GM23338 (cell line): ENCODE results near the gene CMSS1. TPM values are rescaled to one million over a fixed set of nuclear protein-coding genes. Genes with fewer than 3 reads are reported as not detected.

Source experiments
- ATAC-seq: fragments of 200-7000 bp; cut with Tn5 transposase; 3 replicates; pipeline ENCODE4 v1.9.1; 2020
- DNase-seq: peaks from one replicate; pipeline ENCODE4 v3.0.0-alpha.2; 2015; ENCODE audit warnings: low spot score
- H2AFZ ChIP-seq: fragments of 200-600 bp; sonication (generic); 2 replicates; pipeline ENCODE4 v1.8.0; 2016; ENCODE audit warnings: antibody characterized with exemption, mild to moderate bottlenecking, moderate library complexity
- H3F3A ChIP-seq: fragments of 200-600 bp; sonication (generic); replicated peaks from 2 replicates; pipeline ENCODE4 v1.8.0; 2017; ENCODE audit warnings: antibody characterized with exemption, mixed run types, low read depth
- H3K27ac ChIP-seq: fragments of 200-600 bp; sonication (generic); 2 replicates; pipeline ENCODE4 v1.6.1; 2016; ENCODE audit warnings: low read depth
- H3K27me3 ChIP-seq: fragments of 200-600 bp; sonication (generic); 2 replicates; pipeline ENCODE4 v1.8.0; 2016; ENCODE audit warnings: mild to moderate bottlenecking, mixed run types, moderate library complexity; ENCODE audit not compliant: insufficient read depth
- H3K36me3 ChIP-seq: fragments of 200-600 bp; sonication (generic); 2 replicates; pipeline ENCODE4 v1.8.0; 2016; ENCODE audit warnings: mild to moderate bottlenecking; ENCODE audit not compliant: insufficient read depth
- H3K4me1 ChIP-seq: fragments of 200-600 bp; sonication (generic); 2 replicates; pipeline ENCODE4 v1.8.0; 2016; ENCODE audit warnings: mild to moderate bottlenecking, moderate library complexity; ENCODE audit not compliant: insufficient read depth
- H3K4me2 ChIP-seq: fragments of 200-600 bp; sonication (generic); 2 replicates; pipeline ENCODE4 v1.7.1; 2017; ENCODE audit warnings: mixed run types
- H3K4me3 ChIP-seq: fragments of 200-600 bp; sonication (generic); 2 replicates; pipeline ENCODE4 v1.6.1; 2016; ENCODE audit warnings: mixed run types
- H3K79me2 ChIP-seq: fragments of 200-600 bp; sonication (generic); replicated peaks from 2 replicates; pipeline ENCODE4 v1.8.0; 2017; ENCODE audit warnings: mild to moderate bottlenecking; ENCODE audit not compliant: insufficient read depth
- H3K9me2 ChIP-seq: fragments of 200-600 bp; sonication (generic); 2 replicates; pipeline ENCODE4 v1.8.0; 2017; ENCODE audit not compliant: insufficient read depth
- H4K20me1 ChIP-seq: fragments of 200-600 bp; sonication (generic); replicated peaks from 2 replicates; pipeline ENCODE4 v1.8.0; 2017; ENCODE audit warnings: mild to moderate bottlenecking; ENCODE audit not compliant: insufficient read depth
- H3K27ac Mint-ChIP-seq: 2 replicates; pipeline ENCODE4 v1.8.0; 2020; ENCODE audit warnings: inconsistent platforms, mild to moderate bottlenecking, moderate library complexity, mixed read lengths
- H3K27me3 Mint-ChIP-seq: 3 replicates; pipeline ENCODE4 v1.8.0; 2022; ENCODE audit warnings: low read depth, mild to moderate bottlenecking, moderate library complexity, mixed read lengths, inconsistent platforms; ENCODE audit not compliant: insufficient read depth, poor library complexity
- H3K36me3 Mint-ChIP-seq: 3 replicates; pipeline ENCODE4 v1.8.0; 2021; ENCODE audit warnings: low read depth, mild to moderate bottlenecking, inconsistent platforms, moderate library complexity, mixed read lengths
- H3K4me1 Mint-ChIP-seq: 3 replicates; pipeline ENCODE4 v1.8.0; 2020; ENCODE audit warnings: mild to moderate bottlenecking, inconsistent platforms, mixed read lengths
- H3K4me3 Mint-ChIP-seq: 3 replicates; pipeline ENCODE4 v1.8.0; 2021; ENCODE audit warnings: moderate library complexity, mild to moderate bottlenecking, inconsistent platforms, mixed read lengths
- H3K9me3 Mint-ChIP-seq: 3 replicates; pipeline ENCODE4 v1.8.0; 2020; ENCODE audit warnings: moderate library complexity, mild to moderate bottlenecking, inconsistent platforms, mixed read lengths
- CTCF ChIP-seq, 2 experiments: fragments of 200-600 bp in 1 of 2; sonication (generic) in 1 of 2; conservative IDR thresholded peaks; 2 replicates each; pipeline versions ENCODE4 v1.5.1 to v1.6.1; 2016 to 2017; ENCODE audit warnings: antibody characterized with exemption in 2 of 2, low read depth in 2 of 2, mild to moderate bottlenecking in 2 of 2, moderate library complexity in 1 of 2
- EZH2 ChIP-seq: fragments of 200-600 bp; sonication (generic); IDR thresholded peaks from one replicate; pipeline ENCODE4 v1.8.0; 2017; ENCODE audit warnings: antibody characterized with exemption, mild to moderate bottlenecking, low read depth; ENCODE audit not compliant: unreplicated experiment
- JUNB ChIP-seq: IDR thresholded peaks from one replicate; pipeline ENCODE4 v1.6.1; 2016; ENCODE audit warnings: antibody characterized with exemption; ENCODE audit not compliant: unreplicated experiment
- NANOG ChIP-seq: IDR thresholded peaks from 2 replicates; pipeline ENCODE4 v1.6.1; 2016; ENCODE audit warnings: antibody characterized with exemption, borderline replicate concordance
- POLR2AphosphoS5 ChIP-seq: IDR thresholded peaks from 2 replicates; pipeline ENCODE4 v1.6.1; 2016; ENCODE audit warnings: antibody characterized with exemption, low read depth
- REST ChIP-seq: IDR thresholded peaks from one replicate; pipeline ENCODE4 v1.6.1; 2018; ENCODE audit warnings: antibody characterized with exemption; ENCODE audit not compliant: unreplicated experiment
- ZNF331 ChIP-seq: fragments of 250-450 bp; sonication (Bioruptor Pico); IDR thresholded peaks from 2 replicates; pipeline ENCODE4 v1.5.0; 2020; ENCODE audit warnings: low read depth, mild to moderate bottlenecking, moderate library complexity
- ZNF462 ChIP-seq: fragments of 250-450 bp; sonication (Bioruptor Pico); IDR thresholded peaks from 2 replicates; pipeline ENCODE4 v1.5.0; 2020; ENCODE audit warnings: mild to moderate bottlenecking, moderate library complexity
- polyA plus RNA-seq: library from polyadenylated mRNA; unstranded; fragments of >200 nt; fragmentation: Nextera tagmentation; extraction: Ambion mirVana; gene quantifications from 2 replicates; pipeline ENCODE4 v1.2.1, GENCODE V29; 2016
- total RNA-seq: library from RNA; depleted of rRNA; stranded (reverse); fragments of >200 nt; shearing (Covaris generic); gene quantifications from 2 replicates; pipeline ENCODE4 v1.2.3, GENCODE V29; 2014

Gene CMSS1
- total and polyA plus RNA-seq, 2 experiments from 2014 or later: 39.4 to 187 TPM

DNA sequence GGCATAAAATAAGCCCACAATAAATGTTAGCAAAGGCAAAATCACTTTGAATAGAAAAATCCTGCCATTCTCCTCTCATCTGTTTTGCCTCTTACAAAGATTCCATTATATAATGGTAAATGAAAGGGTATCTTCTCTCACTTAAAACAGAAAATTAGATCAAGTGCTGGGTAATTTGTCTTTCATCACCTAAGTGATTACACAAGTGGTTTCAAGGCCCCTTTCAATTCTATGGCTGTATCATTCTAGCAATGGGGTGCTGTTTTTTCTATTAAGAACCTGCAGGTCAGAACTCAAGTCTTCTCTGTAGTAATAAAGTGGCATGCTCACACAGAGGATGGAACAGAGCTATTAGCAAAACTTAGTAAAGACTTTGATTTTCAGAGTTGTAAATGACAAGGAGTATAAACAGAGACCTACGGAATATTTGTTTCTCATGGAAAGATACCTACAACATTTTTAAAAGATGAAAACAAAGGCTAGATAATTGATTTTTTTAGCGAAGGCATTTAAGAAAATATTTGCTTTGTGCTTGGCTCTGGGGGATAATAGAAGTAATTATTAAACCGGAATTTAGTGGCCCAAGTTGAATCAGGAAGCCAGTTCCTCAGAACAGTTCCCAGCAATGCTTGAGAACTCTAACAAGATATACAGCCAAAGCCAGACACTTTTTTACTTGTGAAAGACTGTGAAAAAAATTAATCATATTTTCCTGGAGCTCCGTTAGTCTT is 137.4 kb downstream of the CMSS1 start:
- H3K9me2 ChIP-seq: no peaks in the 10 kb centered on the region
- H3K79me2 ChIP-seq: no peaks in the 10 kb centered on the region; the same call in 1 of the 2 replicates
- Mint-ChIP-seq H3K4me3 (no peak overlapping the region), H3K9me3 (no peaks in the 10 kb centered on the region), H3K27me3 (no peaks in the 10 kb centered on the region), H3K27ac (no peak overlapping the region), H3K36me3 (no peaks in the 10 kb centered on the region), H3K4me1 (peaks cover 10% of the 10 kb centered on the region; the same call in 2 of the 3 replicates)
- no peaks in the 10 kb centered on the region for H3K27me3 ChIP-seq
- peaks cover 11% of the 10 kb centered on the region for H3K4me1 ChIP-seq
- no peak overlapping the region for H3K4me2 ChIP-seq
- H3K36me3 ChIP-seq: no peaks in the 10 kb centered on the region
- H3K27ac ChIP-seq: no peak overlapping the region
- TF ChIP-seq ZNF331 (CRISPR knock-in tag) (no peak), NANOG (no peak), EZH2 (no peak), CTCF (conservative IDR thresholded peaks at IDR 0.05; ENCODE audit: low read depth in 2 of 2) (no peak), ZNF462 (CRISPR knock-in tag) (no peak), POLR2AphosphoS5 (no peak), JUNB (no peak), REST (no peak)
- H4K20me1 ChIP-seq: no peaks in the 10 kb centered on the region
- DNase-seq (no peak), ATAC-seq (no peak)
- H3F3A ChIP-seq: no peaks in the 10 kb centered on the region
- no peak overlapping the region for H3K4me3 ChIP-seq
- H2AFZ ChIP-seq: no peak overlapping the region
